ENCODE results near the gene KCNAB2. TPM values are rescaled to one million over a fixed set of nuclear protein-coding genes. Genes with fewer than 3 reads are reported as not detected.

Gene KCNAB2
- polyA plus RNA-seq, 3 donors = 11.5 to 178 (median 22.7) TPM

DNA sequence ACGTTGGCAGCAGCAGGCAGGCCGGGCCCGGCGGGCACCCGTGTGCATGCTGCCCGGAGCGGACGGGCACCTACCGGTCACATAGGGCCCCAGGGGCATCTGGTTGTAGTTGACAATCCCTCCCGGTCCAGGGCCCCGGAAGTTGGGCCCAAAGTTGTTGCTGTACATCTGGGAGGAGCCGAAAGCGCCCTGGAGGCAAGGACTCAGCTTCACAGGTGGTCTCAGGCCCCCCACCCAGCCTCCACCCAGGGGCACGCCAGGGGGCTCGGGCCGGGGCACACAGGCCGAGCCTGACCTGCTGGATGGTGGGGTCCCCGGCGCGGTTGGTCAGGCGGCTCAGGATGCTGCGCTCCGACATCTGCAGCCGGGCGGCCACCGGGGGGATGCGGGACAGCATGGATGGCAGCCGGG lies 60.6 kb downstream of the KCNAB2 start:
- Mint-ChIP-seq H3K27ac (no peak overlapping the region), H3K4me1 (no peaks in the 10 kb centered on the region), H3K36me3 (no peaks in the 10 kb centered on the region)

DNA sequence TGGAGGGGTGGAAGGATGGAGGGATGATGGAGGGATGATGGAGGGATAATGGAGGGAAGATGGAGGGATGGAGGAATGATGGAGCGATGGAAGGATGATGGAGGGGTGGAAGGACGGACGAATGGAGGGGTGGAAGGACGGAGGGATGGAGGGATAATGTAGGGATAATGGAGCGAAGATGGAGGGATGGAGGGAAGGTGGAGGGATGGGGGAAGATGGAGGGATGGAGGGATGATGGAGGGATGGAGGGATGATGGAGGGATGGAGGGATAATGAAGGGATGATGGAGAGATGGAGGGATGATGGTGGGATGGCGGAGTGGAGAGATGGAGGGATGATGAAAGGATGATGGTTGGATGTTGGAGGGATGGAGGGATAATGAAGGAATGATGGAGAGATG lies 61.3 kb downstream of the KCNAB2 start:
- DNase-seq = no peak
- Histone ChIP-seq H3K4me3 (replicated peaks in 1 of 3; ENCODE audit: low read depth in 2 of 3, low read length in 3 of 3) (no peak overlapping the region), H4K20me1 (ENCODE audit: insufficient read depth, low read length) (no peaks in the 10 kb centered on the region), H3K36me3 (replicated peaks in 1 of 2; ENCODE audit: control insufficient read depth in 1 of 2, insufficient read depth in 2 of 2, low read length in 2 of 2) (no peaks in the 10 kb centered on the region), H3K9me3 (replicated peaks in 1 of 2; ENCODE audit: control insufficient read depth in 1 of 2, insufficient read depth in 1 of 2, low read length in 2 of 2) (no peaks in the 10 kb centered on the region), H3K27me3 (ENCODE audit: control insufficient read depth in 2 of 2, insufficient read depth in 2 of 2, low read length in 2 of 2) (no peaks in the 10 kb centered on the region), H3K27ac (ENCODE audit: low read depth in 1 of 2, low read length in 2 of 2) (no peak overlapping the region), H3K4me2 (replicated peaks; ENCODE audit: extremely low read depth, low read length, poor library complexity, severe bottlenecking) (no peak overlapping the region), H3K79me2 (ENCODE audit: insufficient read depth, low read length) (no peaks in the 10 kb centered on the region), H2AFZ (ENCODE audit: insufficient read depth, low read depth, low read length, poor library complexity, severe bottlenecking) (no peak overlapping the region), H3K9ac (ENCODE audit: insufficient read depth, low read length, poor library complexity, severe bottlenecking) (no peak overlapping the region), H3K4me1 (ENCODE audit: control insufficient read depth in 1 of 2, insufficient read depth in 2 of 2, low read length in 2 of 2) (no peaks in the 10 kb centered on the region)
- no peak overlapping the region for H3K27ac Mint-ChIP-seq
- peaks cover 0 to 5% (median 0%) of the 10 kb centered on the region in 7 donors for H3K9me3 Mint-ChIP-seq
- H3K4me3 Mint-ChIP-seq = no peak overlapping the region
- 95% methylated on average over 5 of the region's 6 CpGs for WGBS (ENCODE audit: insufficient coverage)
- peaks cover 5 to 16% (median 8%) of the 10 kb centered on the region in 3 donors for H3K27me3 Mint-ChIP-seq (ENCODE audit: low read depth in 3 of 3)
- no peaks in the 10 kb centered on the region for H3K4me1 Mint-ChIP-seq
- TF ChIP-seq, protein P1, sequence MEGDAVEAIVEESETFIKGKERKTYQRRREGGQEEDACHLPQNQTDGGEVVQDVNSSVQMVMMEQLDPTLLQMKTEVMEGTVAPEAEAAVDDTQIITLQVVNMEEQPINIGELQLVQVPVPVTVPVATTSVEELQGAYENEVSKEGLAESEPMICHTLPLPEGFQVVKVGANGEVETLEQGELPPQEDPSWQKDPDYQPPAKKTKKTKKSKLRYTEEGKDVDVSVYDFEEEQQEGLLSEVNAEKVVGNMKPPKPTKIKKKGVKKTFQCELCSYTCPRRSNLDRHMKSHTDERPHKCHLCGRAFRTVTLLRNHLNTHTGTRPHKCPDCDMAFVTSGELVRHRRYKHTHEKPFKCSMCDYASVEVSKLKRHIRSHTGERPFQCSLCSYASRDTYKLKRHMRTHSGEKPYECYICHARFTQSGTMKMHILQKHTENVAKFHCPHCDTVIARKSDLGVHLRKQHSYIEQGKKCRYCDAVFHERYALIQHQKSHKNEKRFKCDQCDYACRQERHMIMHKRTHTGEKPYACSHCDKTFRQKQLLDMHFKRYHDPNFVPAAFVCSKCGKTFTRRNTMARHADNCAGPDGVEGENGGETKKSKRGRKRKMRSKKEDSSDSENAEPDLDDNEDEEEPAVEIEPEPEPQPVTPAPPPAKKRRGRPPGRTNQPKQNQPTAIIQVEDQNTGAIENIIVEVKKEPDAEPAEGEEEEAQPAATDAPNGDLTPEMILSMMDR (IDR thresholded peaks at IDR 0.05) = no peak
- intact Hi-C loops (cut with micrococcal nuclease) = loop anchor here (10.0 kb wide), 1 partner anchor 138 kb away; the partner anchor contains the start of gene HES3 (in 2 of the 2)
- no peaks in the 10 kb centered on the region for H3K36me3 Mint-ChIP-seq

More for the DNA sequence above, 60.6 kb downstream of the KCNAB2 start:
- Histone ChIP-seq H3K9ac (ENCODE audit: insufficient read depth, low read length, poor library complexity, severe bottlenecking) (no peak overlapping the region), H3K36me3 (replicated peaks in 1 of 2; ENCODE audit: control insufficient read depth in 1 of 2, insufficient read depth in 2 of 2, low read length in 2 of 2) (no peaks in the 10 kb centered on the region), H3K4me3 (replicated peaks in 1 of 3; ENCODE audit: low read depth in 2 of 3, low read length in 3 of 3) (no peak overlapping the region), H4K20me1 (ENCODE audit: insufficient read depth, low read length) (no peaks in the 10 kb centered on the region), H2AFZ (ENCODE audit: insufficient read depth, low read depth, low read length, poor library complexity, severe bottlenecking) (no peak overlapping the region), H3K27ac (ENCODE audit: low read depth in 1 of 2, low read length in 2 of 2) (no peak overlapping the region), H3K9me3 (replicated peaks in 1 of 2; ENCODE audit: control insufficient read depth in 1 of 2, insufficient read depth in 1 of 2, low read length in 2 of 2) (no peaks in the 10 kb centered on the region), H3K79me2 (ENCODE audit: insufficient read depth, low read length) (no peaks in the 10 kb centered on the region), H3K27me3 (ENCODE audit: control insufficient read depth in 2 of 2, insufficient read depth in 2 of 2, low read length in 2 of 2) (no peaks in the 10 kb centered on the region), H3K4me1 (ENCODE audit: control insufficient read depth in 1 of 2, insufficient read depth in 2 of 2, low read length in 2 of 2) (no peaks in the 10 kb centered on the region), H3K4me2 (replicated peaks; ENCODE audit: extremely low read depth, low read length, poor library complexity, severe bottlenecking) (no peak overlapping the region)
- peaks cover 3 to 16% (median 6%) of the 10 kb centered on the region in 3 donors for H3K27me3 Mint-ChIP-seq (ENCODE audit: low read depth in 3 of 3)
- DNase-seq = no peak
- no peak overlapping the region for H3K4me3 Mint-ChIP-seq
- intact Hi-C loops (cut with micrococcal nuclease) = loop anchor here (10.0 kb wide), 1 partner anchor 138 kb away; the partner anchor contains the start of gene HES3 (in 2 of the 2)
- 89% methylated on average over 21 of the region's 28 CpGs for WGBS (ENCODE audit: insufficient coverage)
- peaks cover 0 to 5% (median 0%) of the 10 kb centered on the region in 7 donors for H3K9me3 Mint-ChIP-seq
- TF ChIP-seq, protein P1 (IDR thresholded peaks at IDR 0.05) = no peak
